Stimulated activated CD4-positive, alpha-beta T cell treated with anti-CD3 and anti-CD28 coated beads, Interleukin-2, amount 100 ng/mL, for 48 hours (primary cell): ENCODE data around the gene CARD10.
A peak's percentile ranks its signal among the peaks of the same experiment; 100 is the strongest.

ENCODE experiments used
- DNase-seq, 2 donors: peaks; one replicate each; pipeline ENCODE4 v3.0.0-alpha.2; 2020

CARD10 gene

DNA sequence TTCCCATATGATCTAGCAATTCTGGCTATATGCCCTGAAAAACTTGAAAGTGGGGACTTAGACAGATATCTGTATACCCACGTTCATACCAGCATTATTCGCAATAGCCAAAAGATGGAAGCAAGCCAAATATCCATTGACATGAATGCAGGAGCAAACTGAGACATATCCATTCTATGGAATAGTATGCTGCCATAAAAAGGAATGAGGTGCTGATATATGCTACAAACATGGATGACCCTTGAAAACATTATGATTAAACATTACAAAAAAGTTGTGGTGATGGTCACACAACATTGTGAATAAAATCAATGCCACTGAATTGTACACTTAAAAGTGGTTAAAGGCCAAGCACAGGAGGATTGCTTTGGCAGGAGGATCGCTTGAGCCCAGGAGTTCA, 58.5 kb downstream of the CARD10 start:
- no peak for DNase-seq

DNA sequence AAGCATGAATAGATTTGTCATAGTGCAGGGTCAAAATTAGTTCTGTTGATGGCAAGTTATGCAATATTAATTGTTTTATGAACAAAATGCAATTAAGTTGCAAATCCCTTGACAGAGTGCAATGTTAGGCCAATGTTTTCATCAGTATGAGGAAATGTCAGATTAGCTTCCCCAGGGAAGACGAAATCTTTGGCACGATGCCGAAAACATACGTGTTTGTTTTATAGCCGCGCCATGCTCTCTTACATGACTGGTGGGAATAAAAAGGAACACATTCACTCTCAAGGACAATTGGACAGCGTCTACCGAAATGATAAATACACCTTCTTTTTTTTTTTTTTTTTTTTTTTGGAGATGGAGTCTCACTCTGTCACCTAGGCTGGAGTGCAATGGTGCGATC, 60.0 kb downstream of the CARD10 start:
- no peak for DNase-seq

DNA sequence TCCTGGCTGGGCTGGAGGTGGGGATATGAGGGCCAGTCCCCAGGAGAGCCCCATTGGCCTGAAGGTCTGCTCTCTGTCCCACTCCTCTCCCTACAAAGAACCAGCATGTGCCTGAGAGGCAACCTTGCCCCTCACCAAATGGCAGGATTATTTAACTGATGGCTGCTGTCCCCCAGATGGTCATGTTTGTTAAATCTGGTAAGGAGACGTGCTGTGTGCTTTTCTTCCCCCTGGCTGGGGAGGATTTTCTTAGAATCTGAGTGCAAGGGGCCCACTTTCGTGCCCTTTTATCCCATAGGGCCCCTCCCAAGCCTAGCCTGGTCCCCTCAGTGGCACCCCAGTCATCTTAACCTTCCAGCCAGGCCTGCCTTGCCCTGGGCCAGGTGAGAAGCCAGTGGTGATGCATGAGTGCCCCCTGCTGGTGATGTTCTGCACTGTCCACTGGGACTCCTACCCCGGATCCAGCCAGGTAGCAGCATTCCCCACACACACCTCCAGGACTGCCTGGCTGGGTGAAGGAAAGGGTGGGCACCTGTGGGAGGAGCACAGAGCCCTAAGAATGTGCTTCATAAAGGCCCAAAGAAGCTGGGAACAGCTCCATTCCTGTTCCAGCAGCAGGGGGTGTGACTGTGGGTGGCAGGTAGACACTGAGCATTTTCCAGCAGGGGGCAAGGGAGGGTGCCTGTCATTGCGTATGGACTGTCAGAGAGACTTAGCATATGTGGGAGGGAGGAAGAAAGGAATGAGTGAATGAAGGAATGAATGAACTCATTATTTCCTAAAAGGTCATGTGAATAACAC, 61.9 kb downstream of the CARD10 start:
- peak; percentile 91 to 92 for DNase-seq

DNA sequence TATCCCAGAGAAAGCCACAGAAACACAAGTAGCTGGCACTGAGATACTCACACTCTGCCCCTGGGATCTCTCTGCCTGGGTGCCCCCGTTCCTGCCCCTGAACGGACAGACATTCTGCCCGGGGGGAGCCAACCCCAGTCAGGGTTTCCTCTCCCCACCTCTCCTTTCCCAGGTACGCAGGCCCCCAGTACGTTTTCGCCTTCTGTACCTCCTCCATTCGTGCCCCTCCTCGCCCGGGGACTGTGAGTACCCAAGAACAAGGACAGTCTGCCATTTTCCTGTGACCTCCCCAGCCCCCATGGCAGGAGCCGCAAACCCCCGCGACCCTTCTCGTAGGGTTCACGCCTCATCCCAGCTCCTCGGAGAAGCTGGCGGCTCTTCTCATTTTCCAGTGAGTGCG, 62.9 kb downstream of the CARD10 start:
- DNase-seq = no peak

DNA sequence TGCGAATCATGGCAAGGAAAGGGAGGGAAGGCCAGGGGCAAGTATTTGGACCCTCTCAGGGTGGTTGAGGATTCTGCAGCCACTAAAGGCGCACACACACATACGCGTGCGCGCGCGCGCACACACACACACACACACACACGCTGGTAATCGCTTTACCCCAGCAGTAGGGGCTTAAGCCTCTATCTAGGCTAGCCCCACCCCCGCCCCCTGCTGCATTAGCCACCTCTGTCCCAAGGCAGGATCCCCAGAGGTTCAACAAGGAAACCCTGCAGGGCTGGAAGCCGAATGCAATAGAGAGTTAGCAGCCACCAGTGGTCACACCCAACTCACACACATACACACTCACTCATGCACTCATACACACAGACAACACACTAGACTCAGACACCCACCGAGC, 63.3 kb downstream of the CARD10 start:
- no peak for DNase-seq

DNA sequence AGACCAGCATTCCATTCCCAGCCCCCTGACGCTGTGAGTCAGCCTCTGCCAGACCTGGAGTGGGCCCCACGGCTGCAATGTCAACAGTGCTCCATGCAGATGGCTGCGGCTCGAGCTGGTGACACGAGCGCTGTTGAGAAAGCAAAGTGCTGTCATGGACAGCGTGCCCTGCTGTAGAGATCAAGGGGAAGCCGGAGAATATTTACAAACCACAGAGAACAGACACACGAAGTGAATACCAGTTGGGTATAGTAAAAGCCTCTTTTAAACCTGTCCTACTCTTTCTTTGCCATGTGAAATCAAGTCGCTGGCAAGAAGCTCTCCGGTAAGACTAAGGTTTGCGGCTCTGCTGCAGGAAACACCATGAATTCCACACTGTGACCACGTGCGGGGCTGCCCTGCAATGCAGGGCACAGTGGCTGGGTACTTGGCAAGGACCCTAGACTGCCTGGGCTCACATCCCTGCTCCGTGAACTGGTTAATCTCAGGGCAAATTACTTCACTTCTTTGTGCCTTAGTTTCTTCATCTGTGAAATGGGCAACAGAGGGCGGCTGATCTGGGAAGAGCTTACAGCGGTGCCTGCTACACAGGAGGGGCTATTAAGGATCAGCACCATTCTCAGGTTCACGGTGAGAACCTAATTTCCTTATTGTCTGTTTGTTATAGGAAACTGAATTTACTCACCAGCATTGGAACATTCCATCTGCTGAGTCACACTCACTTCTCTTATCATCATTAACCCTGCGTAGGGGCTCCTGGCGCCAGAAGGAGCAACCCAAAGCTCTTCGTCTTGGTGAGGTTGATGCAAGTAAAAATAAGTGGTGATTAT, 64.1 kb downstream of the CARD10 start:
- no peak for DNase-seq

DNA sequence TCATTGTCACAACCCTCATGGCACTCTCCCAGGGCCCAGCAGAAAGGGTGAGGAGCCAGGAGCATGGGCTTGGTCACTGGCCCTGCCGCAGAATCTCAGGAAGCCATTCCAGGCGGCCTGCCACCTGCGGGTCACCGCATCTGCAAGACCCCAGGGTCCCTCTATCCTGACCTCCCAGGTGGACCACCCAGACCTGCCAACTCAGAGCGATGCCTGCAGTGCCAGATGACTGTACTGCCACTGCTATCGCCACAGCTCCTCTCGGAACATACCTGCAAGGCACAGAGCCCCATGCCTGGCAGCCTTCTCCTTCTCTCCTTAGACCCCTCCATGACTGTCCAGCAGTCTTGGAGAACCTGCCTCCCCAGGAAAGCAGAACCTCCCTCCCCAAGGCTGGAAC, 65.5 kb downstream of the CARD10 start:
- DNase-seq = no peak

DNA sequence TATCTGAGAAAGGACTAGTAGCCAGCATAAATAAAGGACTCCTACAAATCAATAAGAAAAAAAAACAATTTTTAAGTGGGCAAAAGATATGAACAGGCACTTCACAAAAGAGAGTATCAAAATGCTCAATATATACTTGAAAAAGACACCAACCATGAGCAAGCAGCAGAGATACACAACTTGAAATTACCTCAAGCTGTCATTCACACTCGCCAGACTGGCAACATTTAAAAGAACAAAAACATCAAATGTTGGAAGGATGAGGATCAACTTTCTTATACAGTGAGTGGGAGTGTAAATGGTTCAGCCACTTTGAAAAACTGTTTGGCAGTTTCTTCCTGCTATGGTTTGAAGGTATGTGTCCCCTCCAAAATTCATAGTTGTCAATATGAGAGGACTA, 68.0 kb downstream of the CARD10 start:
- no peak for DNase-seq

DNA sequence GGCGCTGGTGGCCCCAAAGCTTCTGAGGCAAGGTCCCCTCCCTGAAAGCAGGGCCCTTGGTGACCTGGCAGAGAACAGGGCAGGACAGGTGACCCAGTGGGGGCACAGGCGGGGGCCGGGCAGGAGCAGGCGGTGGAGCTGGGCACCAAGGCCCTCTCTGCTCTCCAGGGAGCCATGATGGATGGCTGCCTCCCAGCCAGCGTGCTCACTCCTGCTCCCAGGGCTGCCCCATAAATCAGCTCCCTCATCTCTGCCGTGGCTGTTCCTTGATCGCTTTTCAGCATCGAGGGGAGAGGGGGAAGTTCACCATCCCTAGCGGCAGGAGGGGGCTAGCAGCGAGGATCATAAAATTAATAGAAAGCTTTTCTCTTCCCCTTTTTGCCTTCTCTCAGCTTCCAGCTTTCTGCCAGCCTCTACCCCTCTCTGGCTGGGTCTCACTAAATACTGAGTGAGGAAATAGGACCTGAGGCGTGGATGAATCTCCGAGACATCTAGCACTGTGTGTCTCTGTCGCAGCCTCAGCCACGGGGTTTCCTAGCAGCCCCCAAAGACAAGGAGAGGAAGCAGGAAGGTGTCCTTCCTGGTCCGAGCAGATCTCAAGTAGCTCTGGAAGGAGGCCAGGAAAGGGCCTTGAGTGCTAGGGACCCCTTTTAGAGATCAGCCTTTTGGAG, 69.7 kb downstream of the CARD10 start:
- DNase-seq = no peak

DNA sequence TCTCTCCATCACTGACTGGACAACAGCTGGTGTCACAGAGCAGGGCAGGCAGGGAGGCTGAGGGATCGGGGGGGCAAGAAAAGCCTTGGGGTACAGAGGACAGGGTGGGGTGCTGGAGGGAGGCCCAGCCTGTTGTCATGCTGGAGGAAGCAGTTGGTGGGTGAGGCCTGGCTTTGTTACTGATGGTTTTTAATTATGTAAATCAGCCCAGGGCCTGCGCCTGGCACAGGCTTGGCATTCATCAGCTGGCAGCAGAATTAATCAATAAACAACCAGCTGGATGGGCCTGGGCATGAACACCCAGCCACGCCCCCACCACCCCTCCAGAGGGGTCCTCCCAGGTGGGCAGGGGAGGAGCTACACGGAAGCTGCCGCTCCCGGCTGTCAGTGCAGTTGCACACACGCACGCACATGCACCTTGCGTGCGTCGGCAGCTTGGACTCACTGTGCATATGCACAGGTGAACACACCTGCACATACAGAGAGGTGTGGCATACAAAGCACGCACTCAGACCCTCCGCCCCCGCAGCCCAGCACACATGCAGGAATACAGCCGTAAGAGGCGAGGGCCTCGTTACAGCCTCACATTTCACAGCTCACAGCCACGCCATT, 70.6 kb downstream of the CARD10 start:
- no peak for DNase-seq

DNA sequence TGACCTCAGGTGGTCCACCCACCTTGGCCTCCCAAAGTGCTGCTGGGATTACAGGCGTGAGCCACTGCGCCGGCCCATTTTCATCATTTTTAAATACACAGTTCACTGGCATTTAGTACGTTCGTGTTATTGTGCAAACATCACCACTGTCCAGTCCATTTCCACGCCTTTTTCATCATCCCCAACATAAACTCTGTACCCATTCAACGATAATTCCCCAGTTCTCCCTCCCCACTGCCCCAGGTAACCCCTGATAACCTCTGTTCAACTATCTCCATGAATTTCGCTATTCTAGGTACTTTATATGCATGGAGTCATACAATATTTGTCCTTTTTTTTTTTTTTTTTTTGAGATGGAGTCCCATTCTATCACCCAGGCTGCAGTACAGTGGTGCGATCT, 73.7 kb downstream of the CARD10 start:
- DNase-seq = no peak

DNA sequence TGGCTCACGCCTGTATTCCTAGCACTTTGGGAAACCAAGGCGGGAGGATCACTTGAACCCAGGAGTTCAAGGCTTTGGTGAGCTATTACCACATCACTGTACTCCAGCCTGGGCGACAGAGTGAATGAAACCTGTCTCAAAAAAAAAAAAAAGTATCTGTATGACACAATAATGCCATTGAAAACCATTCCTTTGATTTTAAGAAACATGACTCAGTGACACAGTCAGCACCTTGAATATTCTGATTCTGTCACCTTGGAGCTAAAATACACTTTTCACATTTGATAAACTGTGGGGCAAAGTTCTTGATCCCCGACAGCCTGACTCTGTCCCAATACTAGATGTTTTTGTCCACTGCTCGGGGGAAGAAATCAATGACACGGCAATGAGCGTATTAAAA, 75.2 kb downstream of the CARD10 start:
- no peak for DNase-seq

DNA sequence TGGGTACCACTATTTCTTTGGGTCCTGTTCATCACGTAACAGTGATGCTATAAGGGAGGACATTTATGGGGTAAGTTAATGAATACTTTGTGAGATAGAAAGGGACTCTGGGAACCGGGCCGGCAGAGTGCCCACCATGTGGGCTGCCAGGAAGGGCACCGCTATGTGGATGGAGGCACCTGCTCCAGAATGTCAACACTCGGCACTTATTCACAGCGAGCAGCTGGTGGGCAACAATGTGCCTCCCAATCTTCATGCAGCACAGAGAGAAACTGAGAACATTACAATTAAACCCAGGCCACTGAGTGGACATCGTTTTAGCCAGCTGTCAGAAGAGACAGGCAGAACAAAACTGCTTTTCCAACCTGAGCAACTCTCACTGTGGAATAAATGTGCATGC, 76.1 kb downstream of the CARD10 start:
- no peak for DNase-seq

DNA sequence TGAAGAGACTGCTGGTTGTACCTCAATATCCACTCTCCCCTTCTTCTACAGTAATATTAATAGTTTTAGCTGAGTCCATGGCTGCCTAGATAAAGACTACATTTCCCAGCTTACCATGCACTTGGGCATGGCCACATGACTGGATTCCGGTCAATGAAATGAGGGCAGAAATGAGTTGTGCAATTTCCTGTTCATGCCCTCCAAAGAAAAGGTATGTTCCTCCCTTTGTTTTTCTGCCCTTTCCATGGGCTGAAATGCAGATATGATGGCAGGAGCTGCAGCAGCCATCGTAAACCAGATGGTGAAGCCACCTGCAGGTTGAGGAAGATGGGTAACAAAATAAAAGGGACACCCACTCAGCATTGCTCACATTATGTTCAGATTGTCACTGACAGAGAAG, 76.7 kb downstream of the CARD10 start:
- DNase-seq = no peak

DNA sequence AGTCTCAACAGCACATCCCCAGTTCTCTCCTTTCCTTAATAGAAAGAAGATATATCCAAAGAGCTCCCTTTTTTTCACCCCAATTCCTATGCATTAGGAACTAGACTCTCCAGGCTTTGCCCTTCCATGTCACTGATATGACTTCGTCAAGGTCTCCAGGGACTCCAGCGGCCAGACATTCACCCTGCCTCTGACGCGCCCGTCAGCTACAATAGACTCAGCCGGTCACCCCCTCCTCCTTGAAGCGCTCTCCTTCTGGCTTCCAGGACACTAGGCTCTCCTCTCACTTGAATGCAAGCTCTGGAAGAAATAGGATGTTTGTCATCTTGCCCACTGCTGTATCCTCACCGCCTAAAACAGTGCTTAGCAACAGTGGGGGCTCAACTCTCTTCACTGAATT, 77.1 kb downstream of the CARD10 start:
- no peak for DNase-seq

DNA sequence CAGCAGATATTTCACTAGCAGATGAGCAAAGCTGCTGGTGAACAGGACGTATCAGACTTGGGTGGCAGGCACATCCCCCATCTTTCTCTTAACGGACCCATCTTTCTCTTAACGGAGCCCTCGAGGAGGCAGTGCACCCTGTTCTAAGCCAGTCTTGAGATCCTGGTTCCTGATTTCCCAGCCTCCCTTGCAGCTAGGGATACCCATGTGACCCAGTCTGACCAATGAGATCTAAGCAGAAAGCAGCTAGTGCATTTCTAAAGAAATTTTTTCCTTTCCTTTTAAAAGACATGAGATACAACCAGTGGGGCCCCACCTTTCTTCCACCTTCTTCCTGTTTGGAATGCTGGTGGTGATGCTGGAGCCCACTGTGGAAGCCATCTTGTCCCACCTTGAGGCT, 78.3 kb downstream of the CARD10 start:
- DNase-seq = no peak
